Hematopoietic multipotent progenitor cell treated with erythropoietin and hydrocortisone succinate and interleukin-3 and kit ligand, for 6 days (in vitro differentiated cells): ENCODE data around the gene ALG2.

Source experiments
- DNase-seq: peaks from one replicate; pipeline ENCODE4 v3.0.0-alpha.2; 2015

Gene ALG2

DNA sequence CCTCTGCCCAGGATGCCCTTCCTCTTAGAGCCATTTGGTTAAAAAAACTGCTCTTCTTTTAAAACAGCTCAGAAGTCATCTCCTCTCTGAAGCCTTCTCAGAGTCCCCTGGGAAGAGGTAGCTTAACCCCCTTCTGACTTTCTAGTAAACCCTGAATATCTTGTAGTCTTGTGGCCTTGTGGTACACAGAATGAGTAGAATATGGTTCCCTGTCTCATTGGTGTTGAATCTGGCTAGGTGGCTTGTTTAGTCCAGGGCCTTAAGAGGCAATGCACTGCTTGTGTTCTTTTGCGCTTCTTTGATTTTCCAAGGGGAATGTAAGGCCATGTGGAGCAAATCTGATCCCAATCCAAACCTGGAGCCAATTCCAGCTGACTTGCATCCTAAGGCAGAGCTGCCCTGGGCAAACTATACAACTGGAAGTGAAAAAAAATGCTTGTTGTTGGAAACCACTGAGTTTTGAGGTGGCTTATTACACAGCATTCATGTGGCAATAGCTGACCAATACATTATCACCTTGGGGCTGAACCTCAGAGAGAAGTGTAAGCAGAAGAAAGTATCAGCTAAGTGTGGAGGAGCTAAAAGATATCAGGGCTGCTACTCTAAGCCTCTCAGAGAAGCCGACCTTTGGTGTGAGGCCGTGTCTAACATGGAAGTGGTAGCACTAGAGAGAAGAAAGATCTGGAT is 31.0 kb downstream of the ALG2 start:
- DNase-seq: no peak

- DNase-seq: no peak
Measured at GRCh38 chr9:99189887-99190596, 31.7 kb downstream of the ALG2 start.

DNA sequence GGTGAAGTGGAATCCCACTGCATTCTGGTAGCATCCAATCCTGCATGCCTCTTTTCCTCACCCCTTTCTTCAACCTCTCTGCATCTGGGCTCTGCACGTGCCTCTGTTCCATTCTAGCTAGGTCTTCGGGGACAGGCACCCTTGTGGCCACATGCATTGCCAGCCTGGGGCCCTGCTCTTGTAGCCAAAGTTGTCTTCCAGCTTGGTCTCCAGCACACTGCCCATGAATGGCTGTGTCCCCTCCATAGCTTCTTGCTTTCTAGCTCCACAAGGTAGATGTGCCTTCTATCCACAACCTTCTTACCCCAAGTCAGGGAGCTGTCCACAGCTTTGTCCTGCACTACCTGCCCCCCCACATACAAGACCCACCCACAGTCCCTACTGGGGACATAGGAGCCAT is 32.6 kb downstream of the ALG2 start:
- DNase-seq: no peak

GRCh38 chr9:99187311-99187710 is 34.4 kb downstream of the ALG2 start:
- DNase-seq: no peak

GRCh38 chr9:99185934-99186333 is 35.8 kb downstream of the ALG2 start:
- no peak for DNase-seq

DNA sequence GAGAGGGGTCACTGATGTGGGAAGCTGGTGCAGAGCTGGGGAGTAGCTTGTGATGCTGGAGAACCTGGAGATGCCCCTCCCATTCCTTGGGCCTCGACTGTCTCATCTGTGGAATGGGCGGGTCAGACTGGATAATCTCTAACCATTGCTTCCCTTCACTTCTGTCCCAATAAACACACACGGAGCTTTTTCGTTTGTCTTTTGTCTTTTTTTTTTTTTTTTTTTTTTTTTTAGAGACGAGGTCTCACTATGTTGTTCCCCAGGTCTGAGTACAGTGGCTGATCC is 36.5 kb downstream of the ALG2 start:
- no peak for DNase-seq

- DNase-seq: peak; percentile 91
Measured at GRCh38 chr9:99184475-99185347, 37.0 kb downstream of the ALG2 start.

DNA sequence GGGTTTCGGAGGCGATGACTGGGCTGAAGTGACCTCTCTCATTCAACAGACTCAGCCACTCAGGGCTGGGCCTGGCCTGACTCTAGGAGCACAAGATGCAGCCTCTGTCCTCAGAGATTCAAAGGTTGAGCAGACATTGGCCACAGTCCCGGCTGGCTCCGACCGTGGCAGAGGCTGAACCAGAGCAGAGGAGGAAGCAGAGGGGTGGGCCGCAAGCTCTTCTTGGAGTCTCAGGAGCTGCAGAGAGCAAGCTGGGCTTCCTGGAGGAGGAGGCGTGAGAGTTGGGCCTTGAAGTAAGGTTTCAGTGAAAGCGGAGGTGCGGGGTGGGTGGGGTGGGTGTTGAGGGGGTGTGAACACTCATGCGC is 37.6 kb downstream of the ALG2 start:
- DNase-seq: no peak

- no peak for DNase-seq
Measured at GRCh38 chr9:99183616-99184015, 38.1 kb downstream of the ALG2 start.

GRCh38 chr9:99182356-99182755 is 39.4 kb downstream of the ALG2 start:
- DNase-seq: no peak

DNA sequence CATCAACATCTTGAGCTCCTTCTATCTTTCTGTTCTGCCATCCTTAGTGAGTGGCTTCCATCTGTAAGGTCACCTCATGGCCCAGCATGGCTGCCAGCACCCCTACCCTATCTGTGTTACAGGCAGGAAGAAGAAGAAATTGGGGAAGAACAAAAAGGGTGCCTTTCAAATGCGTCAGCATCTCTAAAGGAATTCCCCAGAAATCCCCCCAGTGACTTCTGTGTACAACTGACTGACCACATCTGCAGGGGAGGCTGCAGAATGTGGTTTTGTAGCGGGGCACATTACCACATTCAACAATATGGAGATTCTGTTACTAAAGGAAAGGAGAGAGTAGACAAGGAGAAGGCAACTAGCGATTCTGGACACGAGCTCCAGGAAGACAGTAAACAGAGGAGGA is 40.1 kb downstream of the ALG2 start:
- peak; percentile 26 for DNase-seq

DNA sequence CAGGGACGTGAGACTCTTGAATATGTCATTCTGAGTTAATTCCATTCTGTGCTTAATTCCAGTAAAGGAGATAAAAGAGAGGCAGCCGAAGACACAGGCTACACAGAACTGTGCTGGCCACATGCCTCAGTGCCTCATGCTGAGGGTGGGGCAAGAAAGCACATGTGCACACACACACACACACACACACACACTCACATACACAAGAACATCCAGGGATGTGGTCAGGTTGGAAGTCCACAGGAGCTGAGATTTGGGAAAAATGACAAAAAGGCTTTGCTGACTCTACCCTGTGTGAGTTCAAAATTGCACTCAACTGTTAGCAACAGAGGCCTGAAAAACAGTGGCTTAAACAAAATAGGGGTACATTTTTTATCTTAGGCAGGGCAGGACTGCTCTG is 40.5 kb downstream of the ALG2 start:
- no peak for DNase-seq

DNA sequence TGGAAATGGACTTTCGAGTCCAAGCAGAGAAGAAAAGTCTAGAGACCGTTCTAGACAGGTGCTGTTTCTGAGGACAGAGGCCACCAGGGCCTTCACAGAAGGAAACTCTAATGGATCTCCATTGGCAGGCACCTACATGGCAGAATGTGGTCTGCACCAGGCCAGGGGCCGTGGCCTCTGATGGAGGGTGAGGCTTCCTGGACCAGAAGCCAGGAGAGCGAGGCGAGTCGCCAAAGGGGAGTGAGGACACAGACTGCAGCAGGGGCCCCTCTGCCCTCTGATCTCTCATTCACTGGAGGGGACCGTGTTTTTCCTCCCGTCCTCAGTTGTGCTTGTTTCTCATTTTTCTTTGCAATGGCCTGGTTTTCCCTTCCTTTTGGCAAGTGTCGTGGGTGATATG is 41.1 kb downstream of the ALG2 start:
- no peak for DNase-seq

DNA sequence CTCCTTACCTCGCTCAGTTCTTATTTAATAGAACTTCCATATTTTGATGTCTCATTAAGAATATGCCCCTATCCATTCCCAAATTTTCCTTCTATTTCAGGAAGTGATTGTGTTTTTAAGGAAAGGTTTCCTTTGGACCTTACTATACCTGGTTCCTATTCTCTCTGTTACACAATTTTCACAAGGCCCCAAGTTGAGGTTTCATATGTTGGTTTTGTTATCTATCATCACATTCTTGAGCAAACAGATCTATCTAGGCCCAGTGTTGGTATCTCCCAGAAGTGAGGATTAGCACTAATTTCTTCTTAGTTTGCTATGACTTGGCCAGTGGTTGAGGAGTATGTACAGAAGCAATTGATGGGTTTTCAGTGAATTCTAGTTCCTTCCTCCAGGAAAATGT is 41.5 kb downstream of the ALG2 start:
- peak; percentile 62 for DNase-seq

DNA sequence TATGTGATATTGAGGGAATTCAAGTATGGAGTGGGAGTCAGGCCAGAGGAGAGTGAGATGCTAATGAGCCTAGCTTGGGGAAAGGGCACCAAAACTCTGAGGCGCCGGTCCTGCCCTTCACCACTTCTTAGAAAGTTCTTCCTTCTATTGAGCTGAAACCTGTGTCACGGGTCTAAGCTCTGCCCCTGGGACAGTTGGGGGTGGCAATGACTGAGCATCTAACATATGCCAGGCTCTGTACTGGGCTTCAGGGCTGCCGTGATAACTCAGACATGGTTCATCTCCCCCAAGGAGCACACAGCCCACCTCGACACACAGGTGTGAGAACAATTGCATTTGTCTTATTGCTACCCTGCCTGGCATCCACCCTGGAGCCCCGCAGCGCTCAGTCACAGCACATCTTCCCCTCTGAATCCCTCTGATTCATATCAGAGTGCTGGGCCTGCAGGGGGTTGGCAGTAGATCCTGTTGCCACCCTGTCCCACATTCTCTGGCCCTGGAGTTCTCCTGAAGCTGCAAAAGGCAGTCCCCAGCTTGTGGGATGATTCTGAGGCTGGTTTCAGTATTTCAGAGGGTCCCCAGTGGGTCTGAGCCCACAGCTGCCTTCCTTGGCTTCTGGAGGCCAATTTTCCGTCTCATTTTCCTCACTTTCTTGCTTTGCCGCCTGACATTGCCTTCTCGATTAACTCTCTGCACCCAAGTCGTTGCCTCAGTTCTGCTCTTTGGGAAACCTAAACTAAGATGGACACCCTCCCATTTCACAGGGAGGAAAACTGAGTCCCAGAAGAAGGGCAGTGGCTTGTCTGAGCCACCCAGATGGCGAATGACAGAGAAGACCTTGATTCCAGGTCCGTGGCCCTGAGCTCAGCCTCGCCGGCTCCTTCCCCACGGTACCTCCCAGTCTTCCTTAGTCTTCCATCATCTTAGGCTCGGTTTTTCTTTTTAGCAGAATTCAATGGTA is 42.5 kb downstream of the ALG2 start:
- no peak for DNase-seq

DNA sequence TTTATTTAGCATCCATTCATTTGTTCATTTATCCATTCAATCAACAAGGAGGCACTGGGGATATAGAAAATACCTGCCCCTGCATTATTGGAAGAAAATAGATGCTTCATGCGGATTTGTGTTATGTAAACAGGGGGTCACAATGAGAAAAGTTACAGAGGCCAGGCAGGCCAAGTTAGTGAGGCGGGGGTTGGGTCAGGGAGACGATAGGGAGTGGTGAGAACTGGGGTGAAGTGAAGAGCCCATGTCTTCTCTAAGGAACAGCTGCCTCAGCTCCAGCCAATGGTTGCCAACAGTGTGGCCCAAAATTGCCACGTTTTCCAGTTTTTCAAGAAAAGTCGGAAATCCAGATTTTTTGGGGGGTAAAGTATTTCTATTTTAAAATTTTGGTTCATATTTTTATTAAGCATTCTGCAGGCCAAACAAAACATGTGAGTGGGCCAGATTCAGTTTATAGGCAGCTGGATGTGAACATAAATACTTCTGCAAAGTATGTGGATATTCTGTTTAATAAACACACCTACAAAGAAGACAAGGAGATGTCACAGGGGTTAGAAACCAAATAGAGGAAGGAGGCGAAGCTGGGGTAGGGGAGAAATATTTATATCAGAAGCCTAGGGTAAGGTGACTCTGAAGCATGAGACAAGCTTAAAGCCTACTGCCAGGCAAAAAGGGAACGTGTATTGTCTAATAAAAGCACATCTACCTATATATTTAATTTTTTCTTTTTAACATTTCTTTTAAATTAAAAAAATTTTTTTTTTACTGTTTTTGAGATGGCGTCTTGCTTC is 44.0 kb downstream of the ALG2 start:
- DNase-seq: no peak

GRCh38 chr9:99176527-99177013 is 45.2 kb downstream of the ALG2 start:
- no peak for DNase-seq

GRCh38 chr9:99173570-99174504 is 47.9 kb downstream of the ALG2 start:
- no peak for DNase-seq

- no peak for DNase-seq
Measured at GRCh38 chr9:99172124-99173091, 49.3 kb downstream of the ALG2 start.
